Activated CD8-positive, alpha-beta memory T cell treated with anti-CD3 and anti-CD28 coated beads, Interleukin-2, amount 50 U/mL, for 1 hour (primary cell): ENCODE results near the gene CRIM1.

Experiments
- DNase-seq: peaks from one replicate; pipeline ENCODE4 v3.0.0-alpha.2; 2020; ENCODE audit errors: extremely low read depth

CRIM1 gene

DNA sequence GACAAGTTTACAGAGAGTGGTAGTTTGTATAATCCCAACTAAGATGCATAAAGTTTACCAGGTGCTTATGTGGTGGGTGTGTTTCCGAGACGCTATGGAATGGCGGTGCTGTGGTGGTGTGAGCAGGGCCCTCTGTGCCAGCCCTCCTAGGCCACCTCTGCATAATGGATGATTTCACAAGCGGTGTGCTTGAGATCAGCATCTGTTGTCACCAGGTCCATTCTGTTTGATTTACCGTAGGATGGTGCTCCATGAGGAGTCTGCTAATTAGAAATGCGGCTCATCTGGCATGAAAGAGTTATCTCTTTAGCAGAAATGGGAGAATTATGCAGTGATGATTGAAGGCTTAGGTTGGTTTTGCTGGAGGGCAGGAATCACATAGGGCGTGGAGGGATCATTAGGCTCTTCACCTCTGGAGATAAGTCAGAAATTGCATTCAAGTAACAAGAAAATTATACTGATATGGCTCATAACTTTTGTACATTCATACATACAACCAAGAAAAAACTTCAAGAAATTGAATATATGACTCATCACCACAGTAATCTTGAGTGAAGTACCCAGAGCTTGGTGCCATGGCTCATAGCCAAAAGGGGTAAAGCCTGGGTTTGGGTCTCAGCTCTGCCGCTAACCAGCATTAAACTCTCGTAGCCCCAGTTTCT, 41.4 kb downstream of the CRIM1 start:
- no peak for DNase-seq

DNA sequence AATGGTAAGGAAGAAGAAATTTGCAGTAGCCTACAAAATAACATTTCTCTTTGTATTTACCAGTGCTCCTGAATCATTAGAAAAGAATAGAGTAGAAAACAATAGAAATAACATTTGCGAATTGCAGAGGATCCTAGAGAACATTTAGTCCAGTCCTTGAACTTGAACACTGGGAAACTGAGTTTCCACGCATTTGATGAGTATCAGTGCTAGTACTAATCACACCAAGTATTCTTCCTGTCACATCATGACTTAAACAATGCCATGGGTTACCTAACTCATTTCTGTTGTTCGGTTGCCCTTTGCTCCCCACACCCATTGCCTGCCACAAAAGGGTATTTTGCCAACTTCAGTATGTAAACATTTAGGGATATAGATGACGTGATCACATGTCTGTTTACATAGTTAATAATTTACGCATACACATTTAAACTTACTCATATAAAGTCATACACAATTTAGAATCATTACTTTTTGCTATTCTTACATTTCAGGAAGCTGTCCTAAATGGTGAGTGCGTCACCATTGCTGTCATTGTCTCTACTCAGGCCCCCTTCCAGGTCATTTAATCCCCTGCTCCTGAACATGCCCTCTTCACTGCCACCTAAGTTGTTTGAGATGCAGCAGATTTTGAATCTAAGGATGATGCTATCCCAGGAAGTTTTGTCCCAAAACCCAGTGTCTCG, 42.3 kb downstream of the CRIM1 start:
- DNase-seq = no peak

DNA sequence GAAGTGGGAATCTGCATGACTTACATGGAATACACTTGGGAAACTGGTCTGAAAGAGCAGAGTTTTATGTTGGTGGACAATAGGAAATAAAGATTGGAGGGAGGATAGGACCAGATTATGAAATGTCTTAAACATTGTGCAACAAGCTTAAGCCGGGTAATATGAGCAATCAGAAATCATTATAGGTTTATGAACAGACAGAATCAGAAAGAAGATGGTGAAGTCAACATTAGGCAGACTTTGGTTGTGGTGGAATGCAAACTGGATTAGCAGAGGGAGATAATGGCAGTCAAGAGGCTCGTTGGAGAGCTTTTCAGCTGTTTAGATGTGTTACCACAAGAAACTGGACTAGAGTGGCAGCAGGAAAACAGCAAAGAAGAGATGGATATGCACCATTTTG, 43.5 kb downstream of the CRIM1 start:
- DNase-seq = no peak

DNA sequence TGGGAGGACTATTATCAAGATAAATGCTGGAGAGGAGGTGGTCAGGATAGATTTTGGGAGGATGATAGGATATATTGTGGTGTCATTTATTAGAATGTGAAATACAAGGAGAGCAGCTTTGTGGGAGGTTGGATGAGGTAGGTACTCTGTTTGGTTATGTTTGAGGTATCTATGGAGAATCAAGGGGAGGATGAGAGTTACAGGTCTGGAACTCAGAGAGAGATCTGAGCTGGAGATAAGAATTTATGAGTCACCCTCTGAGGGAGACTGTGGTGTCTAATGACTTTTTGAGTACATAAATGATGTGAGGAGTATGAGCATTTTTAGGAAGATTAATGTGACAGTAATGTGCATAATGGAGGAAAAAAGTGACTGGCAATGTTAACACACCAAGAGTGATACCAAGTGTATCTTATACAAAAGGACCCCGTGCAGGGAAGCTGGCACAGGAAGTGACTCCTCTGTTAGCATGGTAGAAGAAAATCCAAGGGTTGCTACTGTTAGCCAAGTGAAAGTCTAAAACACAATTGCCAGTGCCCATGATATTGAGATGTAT, 48.2 kb downstream of the CRIM1 start:
- no peak for DNase-seq

DNA sequence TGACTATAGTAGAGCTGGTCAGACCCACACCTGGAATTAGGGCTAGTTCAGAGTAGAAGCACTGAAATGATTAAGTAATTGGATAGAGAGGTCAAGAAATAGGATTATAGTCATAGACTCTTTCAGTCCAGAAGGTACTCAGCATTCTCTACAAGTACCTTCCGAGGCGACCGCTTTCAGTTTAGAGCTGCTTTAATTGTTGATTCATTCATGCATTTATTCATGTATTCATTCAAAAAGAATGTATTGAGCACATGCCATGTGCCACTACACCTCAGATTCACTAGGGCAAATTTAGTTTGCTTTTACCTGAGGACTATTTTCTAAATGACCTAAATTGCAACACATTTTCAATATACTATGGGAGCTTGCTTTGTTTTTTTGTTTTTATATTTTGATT, 48.7 kb downstream of the CRIM1 start:
- no peak for DNase-seq

DNA sequence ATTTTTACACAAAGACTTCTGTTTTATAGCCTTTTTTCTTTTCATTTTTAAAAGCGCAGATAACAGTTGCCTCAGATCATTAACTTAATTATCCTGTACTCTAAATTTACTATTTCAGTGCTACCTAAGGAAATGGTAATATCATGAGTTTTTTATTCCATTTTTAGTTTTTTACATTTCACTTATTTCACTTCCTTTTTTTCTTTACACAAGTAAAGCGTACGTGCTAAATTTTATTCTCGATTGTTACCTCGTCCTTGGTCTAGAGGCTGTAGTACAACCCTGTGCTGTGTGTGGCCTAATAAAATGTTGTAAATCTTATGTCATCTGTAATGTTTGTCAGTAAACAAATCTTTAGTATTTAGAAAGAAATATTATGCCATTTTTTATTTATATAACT, 49.2 kb downstream of the CRIM1 start:
- no peak for DNase-seq

DNA sequence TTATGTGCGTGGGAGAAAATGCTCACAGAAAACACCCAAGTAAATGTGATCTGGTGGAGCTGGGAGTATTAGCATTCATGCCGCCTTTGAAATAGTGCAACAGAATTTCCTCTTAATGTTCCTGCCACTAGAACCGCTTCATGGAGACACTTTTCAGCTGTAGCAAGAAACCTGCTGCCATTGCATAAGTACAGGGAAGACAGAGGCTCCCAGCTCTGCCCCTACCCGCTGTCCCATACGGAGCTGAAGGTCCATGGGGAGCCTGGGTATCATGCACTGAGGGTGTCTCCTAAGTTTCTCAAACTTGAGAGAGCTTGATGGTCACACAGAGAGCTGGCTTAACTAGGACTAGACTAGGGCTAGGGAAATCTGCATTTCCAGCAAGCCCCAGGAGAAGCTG, 49.6 kb downstream of the CRIM1 start:
- no peak for DNase-seq

DNA sequence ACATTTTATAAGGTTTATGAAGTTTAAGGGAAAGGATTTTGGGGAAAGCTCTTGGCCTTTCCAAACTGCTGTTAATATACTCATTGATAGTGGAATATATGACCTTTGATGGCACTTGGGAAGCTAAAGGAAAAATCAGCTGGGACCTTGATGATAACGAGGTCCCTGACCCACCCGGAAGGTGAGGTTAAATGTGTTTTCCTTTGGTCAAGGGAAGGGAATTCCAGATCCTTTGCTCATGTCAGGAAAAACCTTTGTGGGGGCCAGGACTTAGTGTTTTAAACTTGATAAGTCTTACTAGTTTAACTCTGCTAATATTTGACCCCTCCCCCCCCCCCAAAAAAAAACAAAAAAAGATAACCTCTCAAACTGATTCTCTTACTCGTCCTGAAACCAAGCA, 50.7 kb downstream of the CRIM1 start:
- no peak for DNase-seq

DNA sequence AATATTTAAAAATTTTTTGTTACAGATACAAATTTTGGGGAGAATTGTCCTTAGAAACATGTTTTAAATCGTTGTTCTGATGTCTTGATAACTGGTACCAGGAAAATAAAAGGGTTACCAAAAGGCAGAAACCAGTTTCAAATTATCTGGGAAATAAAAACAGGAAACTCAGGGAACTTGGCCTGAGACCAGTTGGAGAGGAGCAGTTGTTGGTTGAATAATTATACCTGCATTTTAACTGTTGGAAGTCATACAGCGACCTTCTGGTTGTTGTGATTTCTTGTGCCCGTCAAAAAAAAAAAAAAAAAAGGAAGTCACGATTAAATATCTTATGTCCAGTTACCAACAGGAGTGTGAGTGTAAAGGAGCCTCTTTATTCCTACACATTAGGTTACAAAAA, 51.8 kb downstream of the CRIM1 start:
- no peak for DNase-seq

DNA sequence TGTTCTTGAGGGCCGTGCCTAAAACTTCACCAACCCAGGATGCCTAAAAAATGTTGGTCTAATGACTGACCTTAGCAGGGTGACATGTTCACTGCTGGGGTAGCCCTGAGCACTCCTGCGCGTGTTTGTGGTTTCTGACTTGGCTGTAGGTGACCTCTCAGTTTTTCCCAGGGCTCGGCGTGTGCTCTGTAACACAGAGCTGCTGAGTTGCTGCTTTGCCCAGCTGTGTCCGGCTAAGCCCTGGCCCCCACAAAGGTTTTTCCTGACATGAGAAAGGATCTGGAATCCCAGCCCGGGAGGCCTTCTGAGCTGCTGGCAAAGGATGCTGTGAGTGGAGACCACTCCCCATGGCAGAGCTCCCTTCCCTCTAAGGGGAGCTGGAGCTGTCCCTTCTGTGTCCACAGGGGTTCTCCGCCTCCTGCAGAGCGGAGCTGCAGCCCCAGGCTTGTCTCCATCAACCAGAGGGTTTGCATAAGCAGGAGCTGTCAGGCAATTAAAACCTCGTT, 52.7 kb downstream of the CRIM1 start:
- no peak for DNase-seq

DNA sequence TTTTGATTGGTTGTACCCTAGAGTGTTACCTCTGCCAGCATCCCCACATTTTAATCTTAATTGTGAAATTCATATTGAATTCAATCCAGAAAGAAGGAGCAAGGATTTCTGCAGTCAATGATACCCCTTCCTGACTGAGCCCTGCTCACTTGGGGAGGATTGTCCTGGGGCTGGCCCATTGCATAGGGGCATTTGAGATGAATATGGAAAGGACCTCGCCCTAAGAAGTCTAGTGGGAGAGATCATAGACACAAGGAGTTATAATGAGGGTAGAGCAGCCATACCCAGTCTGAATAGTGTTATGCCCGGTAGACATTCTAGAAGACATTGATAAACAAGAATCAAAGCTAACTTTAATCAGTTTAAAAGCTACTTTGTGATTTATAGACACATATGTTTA, 53.8 kb downstream of the CRIM1 start:
- DNase-seq = no peak

DNA sequence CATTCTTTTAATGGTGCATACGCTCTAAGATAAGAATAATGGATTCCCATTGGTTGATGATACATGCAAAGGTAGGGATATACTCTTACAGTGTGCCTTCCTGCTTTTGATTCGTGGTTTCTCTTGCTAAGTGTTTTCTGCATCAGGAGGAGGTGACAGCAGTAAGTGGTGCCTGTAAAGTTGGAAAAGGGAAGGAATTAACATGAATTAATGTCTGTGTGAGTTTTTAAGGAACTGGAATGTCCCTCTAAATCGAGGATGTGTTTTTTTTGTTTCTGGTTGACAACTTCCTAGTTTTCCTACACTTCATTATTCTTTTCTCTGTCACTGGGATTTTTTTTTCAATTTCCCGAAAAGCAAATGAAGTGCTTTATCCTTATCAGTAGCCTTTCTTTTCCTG, 54.4 kb downstream of the CRIM1 start:
- DNase-seq = no peak

DNA sequence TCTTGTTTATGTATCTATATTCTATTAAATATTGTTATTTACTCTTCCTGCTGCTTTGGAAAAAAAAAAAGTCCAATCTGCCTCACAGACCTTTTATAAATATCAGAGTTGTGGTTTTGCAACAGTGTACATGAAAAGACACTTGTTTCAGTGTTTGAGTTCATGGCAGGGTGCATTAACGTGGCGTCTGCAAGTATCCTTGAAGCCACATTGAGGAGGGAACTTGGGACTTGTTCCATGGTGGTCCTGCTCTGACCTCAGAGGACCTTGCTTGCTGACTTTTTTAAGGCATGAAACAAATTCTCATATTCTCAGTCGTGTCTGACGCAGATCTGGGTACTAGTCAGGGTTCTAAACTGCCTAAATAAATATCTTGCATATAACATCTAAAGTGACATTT, 55.1 kb downstream of the CRIM1 start:
- no peak for DNase-seq

DNA sequence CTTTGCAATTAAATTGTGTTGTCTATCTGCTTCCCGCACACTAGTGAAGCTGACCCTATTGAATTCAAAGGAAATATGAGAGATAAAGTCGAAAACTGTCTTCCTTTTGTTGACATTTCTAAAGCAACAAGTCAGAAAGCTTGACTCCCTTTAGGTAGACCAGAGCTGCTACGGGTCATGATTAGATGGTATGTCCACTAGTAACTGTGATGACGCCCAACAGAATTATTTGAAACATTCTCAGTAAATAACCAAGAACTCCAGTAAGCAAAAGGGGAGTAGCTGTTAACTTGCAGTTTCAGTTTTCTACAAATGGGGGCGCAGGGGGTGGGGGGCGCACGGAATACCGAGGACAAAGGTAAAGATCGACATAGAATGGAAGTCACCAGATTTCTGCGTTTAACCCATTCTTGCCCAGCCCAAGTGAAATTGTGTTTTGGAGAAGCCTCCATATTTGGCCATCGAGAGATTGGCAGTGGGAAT, 56.4 kb downstream of the CRIM1 start:
- DNase-seq = no peak

DNA sequence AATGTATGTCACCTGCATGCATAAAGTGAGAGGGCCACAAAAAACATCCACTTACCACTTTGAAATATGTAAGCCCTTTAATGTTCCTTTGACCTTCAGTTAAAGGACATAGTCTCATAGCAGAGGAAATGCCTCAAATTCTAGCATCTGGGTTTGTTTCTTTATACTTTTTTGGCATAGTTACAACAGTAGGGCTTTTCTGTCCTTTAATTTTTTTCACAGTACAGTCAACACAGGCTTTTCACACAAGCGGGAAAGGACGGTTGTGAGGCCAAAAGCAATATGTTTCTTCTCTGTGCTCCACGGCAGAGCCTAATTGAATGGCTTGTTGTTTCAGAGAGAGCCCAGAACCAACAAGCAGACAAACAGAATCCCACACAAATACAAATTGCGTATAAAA, 57.6 kb downstream of the CRIM1 start:
- no peak for DNase-seq

DNA sequence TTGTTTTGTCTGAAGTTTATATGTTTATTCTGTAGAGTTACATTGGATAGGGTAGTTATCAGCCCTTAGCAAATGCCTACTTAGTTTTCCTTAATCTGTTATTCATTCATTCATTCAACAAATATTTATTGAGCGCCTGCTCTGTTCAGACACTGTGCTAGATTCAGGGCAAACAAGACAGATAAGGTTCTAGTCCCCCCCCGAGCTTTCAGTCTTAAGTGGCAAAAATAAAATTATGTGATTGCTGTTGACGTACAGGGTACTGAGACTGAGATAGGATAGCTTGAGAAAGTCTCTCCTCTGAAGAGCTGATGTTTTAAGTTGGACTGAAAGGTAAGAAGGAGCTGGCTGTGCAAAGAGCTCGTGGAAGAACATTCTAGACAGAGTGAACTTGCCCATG, 58.7 kb downstream of the CRIM1 start:
- DNase-seq = no peak

DNA sequence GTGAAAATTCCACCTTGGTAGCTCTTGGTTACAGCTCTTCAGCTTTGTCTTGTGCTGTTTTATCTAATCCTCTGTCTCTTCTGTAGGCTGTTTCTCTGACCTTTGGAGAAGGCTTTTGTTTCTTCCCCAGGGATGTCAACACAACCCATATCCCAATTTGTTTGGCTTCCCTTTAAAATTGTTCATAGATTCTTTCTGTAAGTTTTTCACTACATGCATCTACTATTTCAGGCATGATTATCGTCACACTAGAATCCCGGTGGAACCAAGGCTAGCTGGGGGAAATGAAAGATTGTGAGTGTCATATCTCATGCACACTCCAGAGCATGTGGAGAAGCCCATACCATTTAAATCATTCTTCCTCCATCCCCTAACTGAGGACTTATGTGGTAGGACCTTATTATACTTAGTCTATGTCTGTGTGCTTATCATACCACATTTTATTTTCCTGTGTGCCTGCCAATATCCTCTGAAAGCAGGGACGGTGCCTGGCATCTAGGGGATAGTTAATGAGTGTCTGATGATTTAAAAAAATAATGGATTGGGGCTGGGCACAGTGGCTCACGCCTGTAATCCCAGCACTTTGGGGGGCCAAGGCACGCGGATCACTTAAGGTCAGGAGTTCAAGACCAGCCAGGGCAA, 59.9 kb downstream of the CRIM1 start:
- no peak for DNase-seq

DNA sequence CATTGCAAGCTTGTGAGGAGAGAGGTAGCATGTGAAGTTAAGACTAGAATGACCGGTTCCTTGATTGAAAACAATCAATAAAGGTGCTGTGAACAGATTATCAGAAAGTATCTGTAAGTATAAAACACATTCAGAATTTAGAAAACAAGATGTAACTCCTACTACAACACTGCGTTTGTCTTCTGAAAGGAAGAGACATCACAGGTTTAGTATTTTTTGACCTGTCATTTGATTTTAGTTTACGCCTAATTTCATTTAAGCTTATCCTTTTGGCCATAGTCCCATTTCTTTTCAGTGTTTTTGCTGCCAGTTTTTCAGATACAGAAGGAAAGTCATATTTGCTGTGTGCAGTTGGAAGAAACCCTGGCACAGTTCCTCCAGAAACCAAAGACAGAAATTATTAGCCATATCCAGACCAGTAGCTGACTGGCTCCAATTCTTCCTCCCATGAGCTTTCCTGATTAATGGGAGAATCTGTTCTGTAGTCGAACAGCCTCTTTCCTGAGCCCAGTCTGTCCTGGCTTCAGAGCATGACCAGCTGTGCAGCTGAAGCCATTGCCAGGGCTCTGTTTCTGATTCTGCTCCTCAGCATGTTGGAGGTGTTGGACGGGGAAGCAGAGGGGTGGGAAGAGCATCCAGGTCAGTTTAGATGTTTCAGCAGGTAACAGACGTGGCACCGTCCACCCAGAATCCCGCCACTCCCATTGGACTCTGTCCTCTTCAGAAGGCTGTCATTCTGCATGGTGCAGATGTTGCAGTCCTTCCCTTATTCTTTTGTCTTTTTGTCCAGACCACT, 61.0 kb downstream of the CRIM1 start:
- DNase-seq = no peak

DNA sequence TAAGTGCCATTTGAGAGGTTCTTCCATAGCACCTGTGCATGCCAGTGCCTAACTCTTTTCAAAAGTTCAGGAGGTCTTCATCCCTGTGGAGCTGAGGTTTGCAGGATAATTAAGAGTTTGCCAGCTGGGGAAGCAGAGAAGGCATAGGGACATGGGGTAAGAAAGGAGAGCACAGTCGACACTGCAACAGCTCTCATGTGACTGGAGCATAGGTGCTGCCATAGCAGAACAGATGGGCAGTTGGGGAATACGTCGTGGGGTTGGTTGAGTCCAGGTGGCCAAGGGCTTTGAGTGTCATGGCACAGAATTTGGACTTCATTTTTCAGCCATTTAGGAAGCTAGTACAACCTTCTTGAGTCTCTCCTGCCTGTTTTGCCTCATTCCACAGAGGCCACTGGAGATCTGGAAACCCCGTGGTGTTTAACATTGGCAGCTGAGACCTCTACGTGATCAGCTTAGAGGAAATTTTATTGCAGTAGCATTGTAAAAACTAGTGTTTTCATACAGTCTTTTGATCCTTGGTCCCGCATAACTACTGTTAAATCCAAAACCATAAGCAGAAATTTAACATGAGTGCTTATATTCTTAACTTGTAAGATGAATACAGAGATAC, 65.1 kb downstream of the CRIM1 start:
- no peak for DNase-seq

DNA sequence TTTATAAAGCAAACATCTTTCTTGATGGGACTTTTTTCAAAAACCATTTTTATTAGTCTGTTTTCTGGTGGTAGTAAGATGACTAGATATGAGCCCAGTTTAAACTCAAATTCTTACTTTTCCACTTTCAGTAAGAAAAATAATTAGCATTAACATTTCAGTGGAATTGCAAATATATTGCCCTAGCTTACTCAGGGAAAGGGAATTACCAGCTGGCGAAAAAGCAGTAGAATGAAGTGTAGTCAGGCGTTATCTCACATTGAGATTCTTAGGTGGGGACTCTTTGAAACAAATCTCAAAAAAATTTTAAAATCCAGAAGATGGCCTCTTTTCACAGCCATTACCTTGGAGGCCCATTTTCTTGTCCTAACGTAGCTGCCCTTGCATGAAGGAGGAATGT, 65.8 kb downstream of the CRIM1 start:
- DNase-seq = no peak

DNA sequence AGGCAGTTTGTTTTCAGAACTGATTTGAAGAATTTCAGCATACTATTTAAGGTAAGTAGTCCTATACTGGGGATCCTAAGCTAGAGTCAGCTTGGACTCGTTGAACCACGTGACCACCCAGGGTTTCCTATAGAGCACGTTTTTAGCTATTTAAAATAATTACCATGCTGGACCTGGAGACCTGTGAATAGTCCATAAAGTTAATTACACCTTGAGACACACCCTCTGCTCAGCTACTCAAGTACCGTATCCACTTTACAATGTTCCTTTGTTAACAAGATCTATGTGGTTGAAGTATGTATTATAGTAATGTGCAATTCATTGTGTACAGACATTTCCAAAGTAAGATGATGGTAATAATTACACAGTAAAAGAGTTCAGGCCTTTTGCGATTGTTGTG, 67.6 kb downstream of the CRIM1 start:
- DNase-seq = no peak
